ENCODE results near the gene ZBTB7C.

The ZBTB7C gene

DNA sequence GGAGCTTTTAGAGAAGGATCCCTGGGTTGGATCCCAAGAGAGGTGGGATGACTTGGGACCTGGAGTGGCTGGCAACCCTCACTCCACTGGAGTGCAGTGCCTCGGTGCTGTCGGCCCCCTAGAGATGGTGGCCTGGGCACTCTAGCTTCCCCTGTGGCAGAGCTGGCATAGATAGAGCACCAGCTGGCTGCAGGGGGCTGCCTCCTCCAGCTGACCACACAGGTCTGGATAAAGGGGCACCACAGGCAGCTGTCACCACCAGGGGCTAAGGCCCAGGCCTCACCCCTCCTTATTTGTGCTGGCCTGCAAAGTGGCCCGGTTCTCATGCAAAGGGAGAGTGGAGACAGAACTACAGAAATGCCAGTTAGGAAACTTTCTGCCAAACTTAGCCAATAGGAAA is 74.3 kb downstream of the ZBTB7C start:
- no peaks in the 10 kb centered on the region for H3K79me2 ChIP-seq (ENCODE audit: insufficient read depth, low read length)
- TF ChIP-seq, protein P1, sequence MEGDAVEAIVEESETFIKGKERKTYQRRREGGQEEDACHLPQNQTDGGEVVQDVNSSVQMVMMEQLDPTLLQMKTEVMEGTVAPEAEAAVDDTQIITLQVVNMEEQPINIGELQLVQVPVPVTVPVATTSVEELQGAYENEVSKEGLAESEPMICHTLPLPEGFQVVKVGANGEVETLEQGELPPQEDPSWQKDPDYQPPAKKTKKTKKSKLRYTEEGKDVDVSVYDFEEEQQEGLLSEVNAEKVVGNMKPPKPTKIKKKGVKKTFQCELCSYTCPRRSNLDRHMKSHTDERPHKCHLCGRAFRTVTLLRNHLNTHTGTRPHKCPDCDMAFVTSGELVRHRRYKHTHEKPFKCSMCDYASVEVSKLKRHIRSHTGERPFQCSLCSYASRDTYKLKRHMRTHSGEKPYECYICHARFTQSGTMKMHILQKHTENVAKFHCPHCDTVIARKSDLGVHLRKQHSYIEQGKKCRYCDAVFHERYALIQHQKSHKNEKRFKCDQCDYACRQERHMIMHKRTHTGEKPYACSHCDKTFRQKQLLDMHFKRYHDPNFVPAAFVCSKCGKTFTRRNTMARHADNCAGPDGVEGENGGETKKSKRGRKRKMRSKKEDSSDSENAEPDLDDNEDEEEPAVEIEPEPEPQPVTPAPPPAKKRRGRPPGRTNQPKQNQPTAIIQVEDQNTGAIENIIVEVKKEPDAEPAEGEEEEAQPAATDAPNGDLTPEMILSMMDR (conservative IDR thresholded peaks at IDR 0.05; ENCODE audit: low read length), result no peak
- no peak for TF ChIP-seq EZH2phosphoT487 (IDR thresholded peaks at IDR 0.05; ENCODE audit: borderline replicate concordance)

DNA sequence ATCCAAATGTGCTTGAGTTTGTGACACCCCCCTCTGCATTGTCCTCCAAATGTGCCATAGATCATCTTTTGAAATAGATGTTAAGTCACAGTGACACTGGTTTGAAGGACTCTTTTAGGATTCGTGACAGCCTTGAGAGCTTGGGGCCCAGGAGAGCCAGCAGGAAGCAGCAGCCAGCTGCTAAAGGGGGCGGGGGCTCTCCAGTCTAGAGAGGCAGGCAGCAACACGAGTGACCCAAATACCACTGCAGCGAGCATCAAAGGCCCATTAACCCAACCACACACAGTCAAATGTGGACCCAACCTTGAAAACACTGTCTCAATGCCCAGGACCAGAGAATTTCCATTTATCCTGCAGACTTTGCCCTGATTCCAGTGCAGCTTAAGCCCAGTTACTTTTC is 75.6 kb downstream of the ZBTB7C start:
- no peak overlapping the region for H3K9ac ChIP-seq (ENCODE audit: low read depth, low read length, poor library complexity, severe bottlenecking)
- H3K27me3 ChIP-seq (ENCODE audit: insufficient read depth, low read length, poor library complexity, severe bottlenecking), result no peaks in the 10 kb centered on the region
- no peak overlapping the region for H3K4me2 ChIP-seq (ENCODE audit: low read depth, low read length, poor library complexity, severe bottlenecking)
- peaks cover 9% of the 10 kb centered on the region for H3K4me1 ChIP-seq (ENCODE audit: insufficient read depth, low read length, poor library complexity, severe bottlenecking)
- TF ChIP-seq, protein P1 (conservative IDR thresholded peaks at IDR 0.05; ENCODE audit: low read length), result no peak
- TF ChIP-seq EZH2phosphoT487 (IDR thresholded peaks at IDR 0.05; ENCODE audit: borderline replicate concordance), result no peak
- no peaks in the 10 kb centered on the region for H3F3A ChIP-seq (ENCODE audit: low read depth)
- no peaks in the 10 kb centered on the region for H3K9me3 ChIP-seq (ENCODE audit: insufficient read depth, low read depth, low read length)
- no peaks in the 10 kb centered on the region for H3K36me3 ChIP-seq (ENCODE audit: insufficient read depth, low read length)
- H3K9me2 ChIP-seq (replicated peaks; ENCODE audit: low read depth, low read length), result no peaks in the 10 kb centered on the region
- H3K79me2 ChIP-seq (ENCODE audit: insufficient read depth, low read length), result no peaks in the 10 kb centered on the region
- no peaks in the 10 kb centered on the region for H4K20me1 ChIP-seq (ENCODE audit: insufficient read depth, low read length, poor library complexity, severe bottlenecking)
- no peak overlapping the region for H3K4me3 ChIP-seq (ENCODE audit: low read length, poor library complexity, severe bottlenecking)
- no peak overlapping the region for H2AFZ ChIP-seq (ENCODE audit: low read length)

More for the DNA sequence above, 74.3 kb downstream of the ZBTB7C start:
- Histone ChIP-seq H3K9me3 (ENCODE audit: insufficient read depth, low read depth, low read length) (no peaks in the 10 kb centered on the region), H4K20me1 (ENCODE audit: insufficient read depth, low read length, poor library complexity, severe bottlenecking) (no peaks in the 10 kb centered on the region), H3K36me3 (ENCODE audit: insufficient read depth, low read length) (no peaks in the 10 kb centered on the region), H2AFZ (ENCODE audit: low read length) (no peak overlapping the region), H3K4me2 (ENCODE audit: low read depth, low read length, poor library complexity, severe bottlenecking) (no peak overlapping the region), H3K4me3 (ENCODE audit: low read length, poor library complexity, severe bottlenecking) (no peak overlapping the region), H3K4me1 (ENCODE audit: insufficient read depth, low read length, poor library complexity, severe bottlenecking) (peaks cover 9% of the 10 kb centered on the region), H3K27me3 (ENCODE audit: insufficient read depth, low read length, poor library complexity, severe bottlenecking) (no peaks in the 10 kb centered on the region), H3F3A (ENCODE audit: low read depth) (no peaks in the 10 kb centered on the region), H3K9ac (ENCODE audit: low read depth, low read length, poor library complexity, severe bottlenecking) (no peak overlapping the region), H3K9me2 (replicated peaks; ENCODE audit: low read depth, low read length) (no peaks in the 10 kb centered on the region)

DNA sequence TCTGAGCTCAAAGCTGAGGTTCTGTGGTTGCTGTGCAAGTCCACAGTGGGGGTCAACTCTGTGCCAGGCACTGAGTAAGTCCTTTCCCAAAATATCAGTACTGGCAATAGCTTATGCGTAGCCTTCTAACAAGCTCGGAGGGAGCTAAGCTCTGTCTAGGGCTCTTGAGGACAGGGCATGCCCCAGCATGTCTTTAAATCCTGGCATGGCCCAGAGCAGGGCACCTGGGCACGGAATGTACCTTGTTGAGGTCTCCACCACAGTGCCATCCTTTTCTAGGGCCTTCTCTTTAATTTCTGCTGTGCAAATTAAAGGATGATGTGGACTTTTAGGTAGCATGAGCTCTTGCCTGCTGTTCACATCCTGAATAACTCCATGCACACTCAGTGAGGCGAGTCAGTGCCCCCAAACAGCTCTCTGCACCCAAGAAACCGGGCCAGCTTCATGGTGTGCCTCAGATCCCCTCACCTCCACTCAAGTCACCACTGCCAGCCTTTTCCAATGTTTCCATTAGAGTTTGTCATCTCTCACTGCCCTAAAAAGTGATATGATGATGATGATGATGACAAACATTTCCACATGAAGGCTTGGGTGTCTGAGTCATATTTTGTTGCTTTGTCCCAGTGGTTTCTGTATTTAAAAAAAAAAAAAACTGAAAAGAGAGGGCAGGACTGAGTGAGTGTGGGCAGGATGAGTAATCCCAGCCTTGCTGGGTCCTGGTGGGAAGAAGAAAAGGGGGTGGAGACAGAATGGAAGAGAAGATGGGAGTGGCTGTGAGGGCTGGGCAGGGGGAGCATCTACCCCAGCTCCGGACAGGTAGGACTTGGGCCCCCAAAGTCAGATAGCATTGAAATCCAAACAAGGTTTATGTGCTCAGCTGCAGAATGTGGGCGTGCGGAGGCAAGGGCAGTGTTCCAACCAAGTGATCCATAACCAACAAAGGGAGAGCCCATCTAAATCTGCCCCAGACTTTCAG is 78.9 kb downstream of the ZBTB7C start:
- Histone ChIP-seq H3K9ac (ENCODE audit: low read depth, low read length, poor library complexity, severe bottlenecking) (no peak overlapping the region), H3K4me2 (ENCODE audit: low read depth, low read length, poor library complexity, severe bottlenecking) (no peak overlapping the region)
- TF ChIP-seq EZH2phosphoT487 (IDR thresholded peaks at IDR 0.05; ENCODE audit: borderline replicate concordance), result no peak
- TF ChIP-seq, protein P1 (conservative IDR thresholded peaks at IDR 0.05; ENCODE audit: low read length), result no peak

More for the DNA sequence above, 78.9 kb downstream of the ZBTB7C start:
- no peaks in the 10 kb centered on the region for H3K9me2 ChIP-seq (replicated peaks; ENCODE audit: low read depth, low read length)
- H4K20me1 ChIP-seq (ENCODE audit: insufficient read depth, low read length, poor library complexity, severe bottlenecking), result no peaks in the 10 kb centered on the region
- no peaks in the 10 kb centered on the region for H3K36me3 ChIP-seq (ENCODE audit: insufficient read depth, low read length)
- peaks cover 9% of the 10 kb centered on the region for H3K4me1 ChIP-seq (ENCODE audit: insufficient read depth, low read length, poor library complexity, severe bottlenecking)
- no peaks in the 10 kb centered on the region for H3K9me3 ChIP-seq (ENCODE audit: insufficient read depth, low read depth, low read length)
- no peaks in the 10 kb centered on the region for H3K79me2 ChIP-seq (ENCODE audit: insufficient read depth, low read length)
- no peaks in the 10 kb centered on the region for H3K27me3 ChIP-seq (ENCODE audit: insufficient read depth, low read length, poor library complexity, severe bottlenecking)
- no peaks in the 10 kb centered on the region for H3F3A ChIP-seq (ENCODE audit: low read depth)
- H3K4me3 ChIP-seq (ENCODE audit: low read length, poor library complexity, severe bottlenecking), result no peak overlapping the region
- no peak overlapping the region for H2AFZ ChIP-seq (ENCODE audit: low read length)

Data from Loucy (cell line).